ENCODE data around the gene DDX6.
"Not testable (repeated sequence)": the region's sequence is repeated elsewhere in the genome, so short reads cannot be mapped to it uniquely, and the experiment has no call there.

Gene DDX6

GRCh38 chr11:118740892-118741291 is 50.1 kb downstream of the DDX6 start:
- DNase-seq: no peak
- Histone ChIP-seq H3K4me3 (ENCODE audit: low read depth, low read length) (no peak overlapping the region), H3K27me3 (replicated peaks) (no peaks in the 10 kb centered on the region), H3K36me3 (replicated peaks) (no peaks in the 10 kb centered on the region), H3K27ac (no peak overlapping the region)
- in situ Hi-C loops (cut with HindIII; ENCODE audit: low pct_ligation_motif_present, low sequenced_read_pairs): no loop called here
- TF ChIP-seq CTCF (IDR thresholded peaks at IDR 0.05; ENCODE audit: low read depth, low read length, missing control alignments): no peak

GRCh38 chr11:118735203-118735602 is 55.8 kb downstream of the DDX6 start:
- no peak overlapping the region for H3K4me3 ChIP-seq (ENCODE audit: low read depth, low read length)
- no peak for DNase-seq
- no peaks in the 10 kb centered on the region for H3K36me3 ChIP-seq (replicated peaks)
- no peak for TF ChIP-seq CTCF (IDR thresholded peaks at IDR 0.05; ENCODE audit: low read depth, low read length, missing control alignments)
- in situ Hi-C loops (cut with HindIII; ENCODE audit: low pct_ligation_motif_present, low sequenced_read_pairs): no loop called here
- no peak overlapping the region for H3K27ac ChIP-seq
- no peaks in the 10 kb centered on the region for H3K27me3 ChIP-seq (replicated peaks)

GRCh38 chr11:118734031-118734430 is 56.9 kb downstream of the DDX6 start:
- Histone ChIP-seq H3K27me3 (replicated peaks) (no peaks in the 10 kb centered on the region), H3K27ac (no peak overlapping the region), H3K4me3 (ENCODE audit: low read depth, low read length) (no peak overlapping the region), H3K36me3 (replicated peaks) (no peaks in the 10 kb centered on the region)
- in situ Hi-C loops (cut with HindIII; ENCODE audit: low pct_ligation_motif_present, low sequenced_read_pairs): no loop called here
- no peak for TF ChIP-seq CTCF (IDR thresholded peaks at IDR 0.05; ENCODE audit: low read depth, low read length, missing control alignments)
- DNase-seq: no peak

- in situ Hi-C loops (cut with HindIII; ENCODE audit: low pct_ligation_motif_present, low sequenced_read_pairs); H3K27ac ChIP-seq; H3K36me3 ChIP-seq (replicated peaks); H3K27me3 ChIP-seq (replicated peaks); H3K4me3 ChIP-seq (ENCODE audit: low read depth, low read length); DNase-seq: not testable (repeated sequence)
Observed at GRCh38 chr11:118729753-118730152, 61.2 kb downstream of the DDX6 start.

- in situ Hi-C loops (cut with HindIII; ENCODE audit: low pct_ligation_motif_present, low sequenced_read_pairs); H3K36me3 ChIP-seq (replicated peaks); H3K27ac ChIP-seq; H3K27me3 ChIP-seq (replicated peaks); H3K4me3 ChIP-seq (ENCODE audit: low read depth, low read length); DNase-seq: not testable (repeated sequence)
- TF ChIP-seq CTCF (IDR thresholded peaks at IDR 0.05; ENCODE audit: low read depth, low read length, missing control alignments): peak; percentile 21
Observed at GRCh38 chr11:118728112-118728511, 62.9 kb downstream of the DDX6 start.

- H3K27ac ChIP-seq; H3K36me3 ChIP-seq (replicated peaks); H3K27me3 ChIP-seq (replicated peaks); DNase-seq; in situ Hi-C loops (cut with HindIII; ENCODE audit: low pct_ligation_motif_present, low sequenced_read_pairs); H3K4me3 ChIP-seq (ENCODE audit: low read depth, low read length): not testable (repeated sequence)
Observed at GRCh38 chr11:118727721-118728066, 63.3 kb downstream of the DDX6 start.

GRCh38 chr11:118727001-118727720 is 63.8 kb downstream of the DDX6 start:
- H3K27ac ChIP-seq; DNase-seq; in situ Hi-C loops (cut with HindIII; ENCODE audit: low pct_ligation_motif_present, low sequenced_read_pairs); H3K27me3 ChIP-seq (replicated peaks); H3K36me3 ChIP-seq (replicated peaks); H3K4me3 ChIP-seq (ENCODE audit: low read depth, low read length): not testable (repeated sequence)

GRCh38 chr11:118721478-118722015 is 69.4 kb downstream of the DDX6 start:
- not testable (repeated sequence) for H3K27ac ChIP-seq; H3K36me3 ChIP-seq (replicated peaks); DNase-seq; H3K27me3 ChIP-seq (replicated peaks); H3K4me3 ChIP-seq (ENCODE audit: low read depth, low read length)
- in situ Hi-C loops (cut with HindIII; ENCODE audit: low pct_ligation_motif_present, low sequenced_read_pairs): loop anchor here (25.0 kb wide), 1 partner anchor 216 kb away; the partner anchor contains the start of gene BCL9L

GRCh38 chr11:118720740-118721139 is 70.2 kb downstream of the DDX6 start:
- H3K36me3 ChIP-seq (replicated peaks); H3K4me3 ChIP-seq (ENCODE audit: low read depth, low read length); DNase-seq; H3K27ac ChIP-seq; H3K27me3 ChIP-seq (replicated peaks): not testable (repeated sequence)
- in situ Hi-C loops (cut with HindIII; ENCODE audit: low pct_ligation_motif_present, low sequenced_read_pairs): loop anchor here (25.0 kb wide), 1 partner anchor 217 kb away; the partner anchor contains the start of gene BCL9L

GRCh38 chr11:118720078-118720477 is 70.9 kb downstream of the DDX6 start:
- not testable (repeated sequence) for H3K36me3 ChIP-seq (replicated peaks); H3K27ac ChIP-seq; DNase-seq; H3K27me3 ChIP-seq (replicated peaks); H3K4me3 ChIP-seq (ENCODE audit: low read depth, low read length)
- in situ Hi-C loops (cut with HindIII; ENCODE audit: low pct_ligation_motif_present, low sequenced_read_pairs): loop anchor here (25.0 kb wide), 1 partner anchor 217 kb away; the partner anchor contains the start of gene BCL9L
